Esophagus mucosa (tissue), 1 donor: ENCODE results near the gene LRWD1. TPM values are rescaled to one million over a fixed set of nuclear protein-coding genes. Genes with fewer than 3 reads are reported as not detected.

Source experiments
- ATAC-seq: fragments of 200-7000 bp; cut with Tn5 transposase; one replicate; pipeline ENCODE4 v1.9.1; 2020
- total RNA-seq: library from RNA; stranded (reverse); gene quantifications from one replicate; pipeline ENCODE4 v1.2.4, GENCODE V29; 2023
- donor health status: DM: yes; HTN: yes; CAD: no.

The LRWD1 gene
- total RNA-seq: 8.7 TPM

GRCh38 chr7:102464577-102465280 lies at the start of gene LRWD1, which contains the start of gene ALKBH4:
LRWD1 (plus strand) TSS chr7:102464984; CDS start chr7:102465081, 97 bp downstream.
ALKBH4 (minus strand) TSS chr7:102464863; CDS start chr7:102464836, 27 bp downstream.
- peak; percentile 94 for ATAC-seq

GRCh38 chr7:102415685-102416225 lies 49.0 kb upstream of the LRWD1 start:
- peak; percentile 47 for ATAC-seq

GRCh38 chr7:102416406-102416805 lies 48.4 kb upstream of the LRWD1 start:
- ATAC-seq: no peak

- no peak for ATAC-seq
Observed at GRCh38 chr7:102417105-102417504, 47.7 kb upstream of the LRWD1 start.

- no peak for ATAC-seq
Observed at GRCh38 chr7:102418592-102418991, 46.2 kb upstream of the LRWD1 start.

- no peak for ATAC-seq
Observed at GRCh38 chr7:102421706-102422240, 43.0 kb upstream of the LRWD1 start.

- no peak for ATAC-seq
Observed at GRCh38 chr7:102424129-102424551, 40.6 kb upstream of the LRWD1 start.

- ATAC-seq: no peak
Observed at GRCh38 chr7:102424787-102425218, 40.0 kb upstream of the LRWD1 start.

GRCh38 chr7:102425639-102426267 lies 39.0 kb upstream of the LRWD1 start:
- ATAC-seq: peak; percentile 56

- peak; percentile 40 for ATAC-seq
Observed at GRCh38 chr7:102426268-102427018, 38.3 kb upstream of the LRWD1 start.

GRCh38 chr7:102427019-102427405 lies 37.8 kb upstream of the LRWD1 start:
- no peak for ATAC-seq

GRCh38 chr7:102429141-102429899 lies 35.5 kb upstream of the LRWD1 start:
- ATAC-seq: no peak

GRCh38 chr7:102431617-102432298 lies 33.0 kb upstream of the LRWD1 start:
- ATAC-seq: peak; percentile 10

GRCh38 chr7:102432442-102433218 lies 32.2 kb upstream of the LRWD1 start:
- ATAC-seq: peak; percentile 32

- ATAC-seq: peak; percentile 75
Observed at GRCh38 chr7:102433219-102434038, 31.4 kb upstream of the LRWD1 start, which contains the start of gene ORAI2. ORAI2 (plus strand) TSS chr7:102433575; CDS start chr7:102438957, 5,382 bp downstream.

GRCh38 chr7:102434039-102434486 lies 30.7 kb upstream of the LRWD1 start:
- ATAC-seq: peak; percentile 16

- no peak for ATAC-seq
Observed at GRCh38 chr7:102436118-102436517, 28.7 kb upstream of the LRWD1 start.

GRCh38 chr7:102439963-102440795 lies 24.6 kb upstream of the LRWD1 start:
- peak; percentile 72 for ATAC-seq
